Left ventricle myocardium inferior (tissue), 1 donor: ENCODE measurements around the gene TSPAN9. TPM values are rescaled to one million over a fixed set of nuclear protein-coding genes. Genes with fewer than 3 reads are reported as not detected.

Source experiments
- DNase-seq: peaks from one replicate; pipeline ENCODE4 v3.0.0-alpha.2; 2020
- H3K27ac ChIP-seq: fragments of 200-600 bp; replicated peaks from 2 replicates; pipeline ENCODE4 v1.8.0; 2021
- H3K27me3 ChIP-seq: fragments of 200-600 bp; 2 replicates; pipeline ENCODE4 v1.8.0; 2021; ENCODE audit warnings: low read depth
- H3K36me3 ChIP-seq: fragments of 200-600 bp; 2 replicates; pipeline ENCODE4 v1.8.0; 2021
- H3K4me1 ChIP-seq: fragments of 200-600 bp; 2 replicates; pipeline ENCODE4 v1.8.0; 2021
- H3K4me3 ChIP-seq: fragments of 200-600 bp; 2 replicates; pipeline ENCODE4 v1.8.0; 2021; ENCODE audit warnings: mild to moderate bottlenecking, moderate library complexity
- H3K9me3 ChIP-seq: fragments of 200-600 bp; replicated peaks from 2 replicates; pipeline ENCODE4 v1.8.0; 2021
- CTCF ChIP-seq: fragments of 200-600 bp; IDR thresholded peaks from 2 replicates; pipeline ENCODE4 v1.8.0; 2021; ENCODE audit warnings: antibody characterized with exemption, mild to moderate bottlenecking, borderline replicate concordance
- intact Hi-C: fragments of 100-400 bp; cut with micrococcal nuclease; formaldehyde crosslinking; loops from one replicate; pipeline ENCODE4 v1.11.0; 2022
- total RNA-seq: library from RNA; stranded (reverse); fragmentation: NEBNext Ultra II Directional; extraction: Animal tissue kit (Norgen Biotek cat#: 25700); gene quantifications from one replicate; pipeline ENCODE4 v1.2.1, GENCODE V29; 2021
- donor health status: DM: no; HTN: yes; CAD: no; lungs with severe emphysema.

TSPAN9 gene
- total RNA-seq, 1 donor from 2014 or later, result 305 TPM

- peak; percentile 76 for DNase-seq
- H3K27ac ChIP-seq, result peak overlapping the region; percentile 92
- H3K9me3 ChIP-seq, result no peaks in the 10 kb centered on the region
- no peaks in the 10 kb centered on the region for H3K36me3 ChIP-seq
- no peaks in the 10 kb centered on the region for H3K27me3 ChIP-seq
- intact Hi-C loops, result no loop called here
- H3K4me1 ChIP-seq, result peaks cover 88% of the 10 kb centered on the region
- peak overlapping the region; percentile 3 for H3K4me3 ChIP-seq
- peak; percentile 9 for TF ChIP-seq CTCF
Measured at GRCh38 chr12:3185260-3185870, 108.2 kb downstream of the TSPAN9 start.

- DNase-seq, result no peak
- no peaks in the 10 kb centered on the region for H3K36me3 ChIP-seq
- no peaks in the 10 kb centered on the region for H3K27me3 ChIP-seq
- intact Hi-C loops, result no loop called here
- H3K9me3 ChIP-seq, result no peaks in the 10 kb centered on the region
- no peak for TF ChIP-seq CTCF
- H3K4me1 ChIP-seq, result peaks cover 87% of the 10 kb centered on the region
- H3K4me3 ChIP-seq, result no peak overlapping the region
- peak overlapping the region; percentile 92 for H3K27ac ChIP-seq
Measured at GRCh38 chr12:3186546-3187215, 109.5 kb downstream of the TSPAN9 start.

- no peak for DNase-seq
- no peak for TF ChIP-seq CTCF
- Histone ChIP-seq H3K27me3 (no peaks in the 10 kb centered on the region), H3K9me3 (no peaks in the 10 kb centered on the region), H3K27ac (peak overlapping the region; percentile 92), H3K36me3 (no peaks in the 10 kb centered on the region), H3K4me1 (peaks cover 88% of the 10 kb centered on the region), H3K4me3 (no peak overlapping the region)
- intact Hi-C loops, result no loop called here
Measured at GRCh38 chr12:3187846-3188770, 110.9 kb downstream of the TSPAN9 start.

DNA sequence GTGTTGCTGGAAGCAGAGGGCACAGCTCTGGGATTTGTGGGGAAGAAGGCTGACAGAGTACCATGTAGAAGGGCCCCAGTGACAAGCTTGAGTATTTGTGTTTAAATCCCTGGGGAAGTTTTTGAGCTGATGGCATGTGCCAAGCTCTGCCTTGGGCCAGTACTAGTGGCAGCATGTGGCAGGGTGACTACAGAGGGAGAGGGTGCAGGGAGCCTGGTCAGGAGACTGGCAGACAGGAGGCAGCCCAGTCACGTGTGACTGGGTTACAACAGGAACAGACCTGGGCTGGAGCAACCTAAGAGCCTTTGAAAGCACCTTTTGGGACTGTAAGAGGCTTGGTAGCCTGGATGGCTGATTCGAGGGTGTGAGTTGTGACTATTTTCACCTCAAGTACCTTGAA is 112.1 kb downstream of the TSPAN9 start:
- peak overlapping the region; percentile 34 for H3K27ac ChIP-seq
- peaks cover 89% of the 10 kb centered on the region for H3K4me1 ChIP-seq
- TF ChIP-seq CTCF, result no peak
- no peak for DNase-seq
- intact Hi-C loops, result no loop called here
- H3K27me3 ChIP-seq, result no peaks in the 10 kb centered on the region
- H3K9me3 ChIP-seq, result no peaks in the 10 kb centered on the region
- H3K36me3 ChIP-seq, result no peaks in the 10 kb centered on the region
- H3K4me3 ChIP-seq, result no peak overlapping the region

GRCh38 chr12:3190101-3190500 is 112.9 kb downstream of the TSPAN9 start:
- peaks cover 89% of the 10 kb centered on the region for H3K4me1 ChIP-seq
- TF ChIP-seq CTCF, result no peak
- no peak for DNase-seq
- H3K27me3 ChIP-seq, result no peaks in the 10 kb centered on the region
- no peaks in the 10 kb centered on the region for H3K36me3 ChIP-seq
- intact Hi-C loops, result no loop called here
- no peak overlapping the region for H3K4me3 ChIP-seq
- no peaks in the 10 kb centered on the region for H3K9me3 ChIP-seq
- H3K27ac ChIP-seq, result no peak overlapping the region
